Glutamatergic neuron (in vitro differentiated cells): ENCODE measurements around the gene PAX7. TPM values are rescaled to one million over a fixed set of nuclear protein-coding genes. Genes with fewer than 3 reads are reported as not detected.
A peak's percentile ranks its signal among the peaks of the same experiment; 100 is the strongest.

ENCODE experiments used
- DNase-seq: peaks from one replicate; pipeline ENCODE4 v3.0.0; 2022
- H3K27ac Mint-ChIP-seq: one replicate; pipeline ENCODE4 v1.8.0; 2020; ENCODE audit warnings: mild to moderate bottlenecking, mixed read lengths, inconsistent platforms; ENCODE audit not compliant: unreplicated experiment
- H3K27me3 Mint-ChIP-seq: one replicate; pipeline ENCODE4 v1.8.0; 2020; ENCODE audit warnings: mild to moderate bottlenecking, moderate library complexity, mixed read lengths, inconsistent platforms; ENCODE audit not compliant: unreplicated experiment
- H3K36me3 Mint-ChIP-seq: one replicate; pipeline ENCODE4 v1.8.0; 2020; ENCODE audit warnings: mild to moderate bottlenecking, mixed read lengths, inconsistent platforms; ENCODE audit not compliant: unreplicated experiment
- H3K4me1 Mint-ChIP-seq: one replicate; pipeline ENCODE4 v1.8.0; 2020; ENCODE audit warnings: mild to moderate bottlenecking, low read depth, mixed read lengths, inconsistent platforms; ENCODE audit not compliant: unreplicated experiment
- H3K4me3 Mint-ChIP-seq: one replicate; pipeline ENCODE4 v1.8.0; 2020; ENCODE audit warnings: mild to moderate bottlenecking, mixed read lengths, inconsistent platforms; ENCODE audit not compliant: unreplicated experiment
- H3K9me3 Mint-ChIP-seq: one replicate; pipeline ENCODE4 v1.8.0; 2020; ENCODE audit warnings: mild to moderate bottlenecking, moderate library complexity, mixed read lengths, inconsistent platforms; ENCODE audit not compliant: unreplicated experiment
- CTCF ChIP-seq: fragments of 200-600 bp; sonication (generic); IDR thresholded peaks from one replicate; pipeline ENCODE4 v1.5.0; 2021; ENCODE audit not compliant: partially characterized antibody, unreplicated experiment
- total RNA-seq: library from RNA; stranded (reverse); fragmentation: NEBNext Ultra II Directional; extraction: Animal tissue kit (Norgen Biotek cat#: 25700); gene quantifications from one replicate; pipeline ENCODE4 v1.2.1, GENCODE V29; 2021; ENCODE audit not compliant: unreplicated experiment

The PAX7 gene
- total RNA-seq, 1 donor from 2014 or later = 0.07 TPM

GRCh38 chr1:18725231-18725895, 94.7 kb downstream of the PAX7 start:
- DNase-seq = peak; percentile 64
- peaks cover 14% of the 10 kb centered on the region for H3K9me3 Mint-ChIP-seq
- H3K27ac Mint-ChIP-seq = peak overlapping the region; percentile 81
- peaks cover 12% of the 10 kb centered on the region for H3K27me3 Mint-ChIP-seq
- H3K4me1 Mint-ChIP-seq = peaks cover 47% of the 10 kb centered on the region
- peak overlapping the region; percentile 68 for H3K4me3 Mint-ChIP-seq
- H3K36me3 Mint-ChIP-seq = no peaks in the 10 kb centered on the region
- no peak for TF ChIP-seq CTCF

DNA sequence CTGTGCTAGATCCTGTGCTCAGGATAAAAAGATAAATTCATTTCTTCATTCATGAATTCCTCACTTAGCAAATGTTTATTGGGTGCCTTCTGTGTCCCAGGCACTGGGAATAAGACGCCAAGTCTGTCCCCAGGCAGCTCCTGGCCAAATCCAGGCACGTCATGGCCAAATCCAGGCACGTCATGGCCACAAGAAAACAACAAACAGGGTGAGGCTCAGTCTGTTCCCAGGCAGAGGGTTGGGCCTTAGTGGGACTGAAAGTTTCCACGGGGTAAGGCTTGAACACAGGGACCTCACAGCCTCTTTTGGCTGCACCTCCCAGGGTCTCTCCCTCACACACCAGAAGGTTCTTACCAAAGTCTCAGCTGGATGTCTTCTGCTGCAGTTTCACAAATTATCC, 95.7 kb downstream of the PAX7 start:
- H3K27ac Mint-ChIP-seq = peak overlapping the region; percentile 81
- H3K4me1 Mint-ChIP-seq = peaks cover 47% of the 10 kb centered on the region
- DNase-seq = no peak
- H3K36me3 Mint-ChIP-seq = no peaks in the 10 kb centered on the region
- peaks cover 14% of the 10 kb centered on the region for H3K9me3 Mint-ChIP-seq
- no peak for TF ChIP-seq CTCF
- H3K4me3 Mint-ChIP-seq = no peak overlapping the region
- H3K27me3 Mint-ChIP-seq = peaks cover 10% of the 10 kb centered on the region

DNA sequence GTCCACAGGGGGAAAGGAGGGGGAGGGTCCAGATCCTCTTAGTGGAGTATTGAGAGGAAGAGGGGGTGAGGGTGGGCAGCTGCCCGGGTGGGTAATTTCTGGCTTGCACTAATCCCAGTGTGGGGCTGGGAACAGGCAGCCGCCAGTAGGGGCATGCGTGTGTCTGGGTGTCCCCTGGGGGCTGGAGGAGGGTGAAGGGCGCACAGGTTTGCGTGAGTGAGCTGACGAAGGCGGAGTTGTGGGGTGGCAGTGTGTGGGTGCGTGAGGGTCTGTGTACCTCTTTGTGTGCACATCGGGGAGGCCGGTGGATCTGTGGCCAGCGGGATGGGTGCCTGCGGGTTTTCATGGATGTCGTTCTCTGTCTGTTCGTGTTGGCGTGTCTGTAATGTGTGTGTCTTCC, 97.3 kb downstream of the PAX7 start:
- Mint-ChIP-seq H3K27ac (no peak overlapping the region), H3K9me3 (peaks cover 12% of the 10 kb centered on the region), H3K27me3 (peaks cover 10% of the 10 kb centered on the region), H3K4me3 (no peak overlapping the region), H3K36me3 (no peaks in the 10 kb centered on the region), H3K4me1 (peaks cover 38% of the 10 kb centered on the region)
- no peak for TF ChIP-seq CTCF
- no peak for DNase-seq

DNA sequence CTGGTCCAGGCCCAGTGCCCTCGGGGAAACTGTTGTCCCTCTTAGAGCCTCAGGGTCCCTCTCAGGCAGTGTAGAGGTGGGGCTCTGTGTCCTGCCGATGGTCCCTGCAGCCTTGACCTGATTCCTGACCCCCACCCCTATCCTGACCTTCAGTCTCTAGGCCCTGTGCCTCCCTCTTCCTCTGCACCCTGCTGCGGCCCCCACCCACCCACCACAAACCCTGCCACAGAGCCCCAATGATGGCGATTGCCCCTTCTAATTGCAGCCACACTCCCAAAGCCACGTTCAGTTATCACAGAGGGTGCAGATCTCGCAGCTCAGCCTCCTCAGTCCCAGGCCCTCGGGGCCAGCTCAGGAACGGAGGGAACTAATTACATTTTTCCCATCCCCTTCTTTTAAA, 99.7 kb downstream of the PAX7 start:
- Mint-ChIP-seq H3K36me3 (no peaks in the 10 kb centered on the region), H3K9me3 (peaks cover 8% of the 10 kb centered on the region), H3K27ac (no peak overlapping the region), H3K27me3 (peaks cover 9% of the 10 kb centered on the region), H3K4me1 (peaks cover 23% of the 10 kb centered on the region), H3K4me3 (no peak overlapping the region)
- DNase-seq = no peak
- no peak for TF ChIP-seq CTCF

- no peak for DNase-seq
- Mint-ChIP-seq H3K9me3 (peaks cover 6% of the 10 kb centered on the region), H3K36me3 (no peaks in the 10 kb centered on the region), H3K4me1 (peaks cover 16% of the 10 kb centered on the region), H3K4me3 (no peak overlapping the region), H3K27me3 (peaks cover 3% of the 10 kb centered on the region), H3K27ac (no peak overlapping the region)
- no peak for TF ChIP-seq CTCF
These were observed 100.5 kb downstream of the PAX7 start for GRCh38 chr1:18731148-18731547.
